Measurements from ENCODE around the gene MAP1LC3A.

DNA sequence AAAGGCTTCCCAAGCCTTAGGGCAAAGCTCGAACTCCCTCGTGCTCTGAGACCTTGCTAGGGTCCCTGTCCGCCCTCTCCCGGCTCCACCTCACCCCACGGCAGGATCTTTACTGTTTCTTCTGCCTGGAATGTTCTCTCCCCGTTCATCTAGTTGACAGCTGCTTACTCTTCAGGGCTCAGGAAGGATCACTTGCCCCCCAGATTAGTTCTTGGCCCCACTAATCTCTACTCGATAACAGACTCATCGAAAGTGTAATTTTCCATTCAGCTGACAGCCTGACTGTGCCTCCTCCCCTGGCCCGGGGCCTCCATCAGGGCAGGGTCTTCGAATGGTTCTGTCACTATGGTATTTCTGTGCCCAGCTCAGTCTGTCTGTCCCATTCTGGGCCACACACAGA, 3.1 kb downstream of the MAP1LC3A start:
- TF ChIP-seq, protein P1, sequence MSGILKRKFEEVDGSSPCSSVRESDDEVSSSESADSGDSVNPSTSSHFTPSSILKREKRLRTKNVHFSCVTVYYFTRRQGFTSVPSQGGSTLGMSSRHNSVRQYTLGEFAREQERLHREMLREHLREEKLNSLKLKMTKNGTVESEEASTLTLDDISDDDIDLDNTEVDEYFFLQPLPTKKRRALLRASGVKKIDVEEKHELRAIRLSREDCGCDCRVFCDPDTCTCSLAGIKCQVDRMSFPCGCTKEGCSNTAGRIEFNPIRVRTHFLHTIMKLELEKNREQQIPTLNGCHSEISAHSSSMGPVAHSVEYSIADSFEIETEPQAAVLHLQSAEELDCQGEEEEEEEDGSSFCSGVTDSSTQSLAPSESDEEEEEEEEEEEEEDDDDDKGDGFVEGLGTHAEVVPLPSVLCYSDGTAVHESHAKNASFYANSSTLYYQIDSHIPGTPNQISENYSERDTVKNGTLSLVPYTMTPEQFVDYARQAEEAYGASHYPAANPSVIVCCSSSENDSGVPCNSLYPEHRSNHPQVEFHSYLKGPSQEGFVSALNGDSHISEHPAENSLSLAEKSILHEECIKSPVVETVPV (CRISPR knock-in tag; IDR thresholded peaks at IDR 0.05), result no peak
- TF ChIP-seq RARB (CRISPR knock-in tag; IDR thresholded peaks at IDR 0.05), result no peak
- no peak for TF ChIP-seq SNAI2 (CRISPR knock-in tag; IDR thresholded peaks at IDR 0.05)
- TF ChIP-seq ZFP3 (CRISPR knock-in tag; IDR thresholded peaks at IDR 0.05), result no peak
- no peak for TF ChIP-seq TCF4 (CRISPR knock-in tag; IDR thresholded peaks at IDR 0.05; ENCODE audit: borderline replicate concordance)
- no peak for TF ChIP-seq GLIS3 (CRISPR knock-in tag; IDR thresholded peaks at IDR 0.05)
